Activated naive CD8-positive, alpha-beta T cell treated with anti-CD3 and anti-CD28 coated beads, Interleukin-2, amount 50 U/mL, for 24 hours (primary cell): Measurements from ENCODE around the gene KRTAP4-1.
"Not testable (repeated sequence)": the region's sequence is repeated elsewhere in the genome, so short reads cannot be mapped to it uniquely, and the experiment has no call there.

Experiments
- ATAC-seq: fragments of 150-1000 bp; cut with Tn5 transposase; one replicate; pipeline ENCODE4 v1.10.0; 2021
- DNase-seq: peaks from one replicate; pipeline ENCODE4 v3.0.0; 2021
- H3K27ac Mint-ChIP-seq: one replicate; pipeline ENCODE4 v1.8.0; 2021; ENCODE audit warnings: mild to moderate bottlenecking, mixed read lengths
- H3K27me3 Mint-ChIP-seq: one replicate; pipeline ENCODE4 v1.8.0; 2021; ENCODE audit warnings: mixed read lengths
- H3K36me3 Mint-ChIP-seq: one replicate; pipeline ENCODE4 v1.8.0; 2021; ENCODE audit warnings: low read depth, mixed read lengths
- H3K4me1 Mint-ChIP-seq: one replicate; pipeline ENCODE4 v1.8.0; 2021; ENCODE audit warnings: mixed read lengths
- H3K4me3 Mint-ChIP-seq: one replicate; pipeline ENCODE4 v1.8.0; 2021; ENCODE audit warnings: mild to moderate bottlenecking, moderate library complexity, mixed read lengths
- H3K9me3 Mint-ChIP-seq: one replicate; pipeline ENCODE4 v1.8.0; 2021; ENCODE audit warnings: mixed read lengths

KRTAP4-1 gene

DNA sequence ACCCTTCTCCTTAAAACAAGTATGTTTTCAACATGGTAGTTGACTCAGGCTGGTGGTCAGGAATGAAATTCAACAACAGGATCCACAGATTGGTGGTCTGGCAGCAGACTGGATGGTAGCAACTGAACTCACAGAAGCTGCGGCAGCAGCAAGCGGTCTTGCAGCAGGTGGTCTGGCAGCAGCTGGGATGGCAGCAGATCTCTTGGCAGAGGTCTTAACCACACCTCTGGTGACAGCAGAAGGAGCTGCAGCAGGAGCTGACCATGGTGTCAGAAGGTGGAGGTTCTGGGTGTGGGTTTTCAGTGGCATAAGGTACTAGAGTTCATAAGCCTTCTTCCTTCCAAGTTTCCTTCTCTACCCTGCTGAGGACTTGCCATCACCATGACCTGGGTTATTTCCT lies 2.2 kb upstream of the KRTAP4-1 start:
- Mint-ChIP-seq H3K4me1 (no peaks in the 10 kb centered on the region), H3K27ac (no peak overlapping the region), H3K9me3 (no peaks in the 10 kb centered on the region), H3K4me3 (no peak overlapping the region), H3K27me3 (peaks cover 3% of the 10 kb centered on the region), H3K36me3 (no peaks in the 10 kb centered on the region)
- DNase-seq, result no peak
- no peak for ATAC-seq

DNA sequence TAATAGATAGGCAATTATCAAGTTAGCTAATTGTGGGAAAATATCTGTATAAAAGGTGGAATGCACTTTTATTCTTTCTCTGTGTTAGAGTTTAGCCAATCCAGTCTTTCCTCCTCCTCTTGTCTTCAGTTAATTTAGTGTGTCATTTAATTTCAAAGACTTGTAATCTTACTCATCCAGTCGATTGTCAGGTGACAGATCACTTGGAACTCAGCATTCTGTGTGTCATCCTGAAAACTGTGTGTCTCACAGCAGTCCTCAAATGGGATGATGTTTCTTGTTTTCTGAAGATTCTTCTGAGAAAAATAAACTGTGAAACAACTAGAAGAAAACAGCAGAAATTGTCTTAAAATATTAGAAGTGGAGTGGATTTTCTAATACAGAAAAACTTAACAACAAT lies 290 bp upstream of the KRTAP4-1 start:
- no peak overlapping the region for H3K4me3 Mint-ChIP-seq
- ATAC-seq (no peak), DNase-seq (no peak)
- H3K27me3 Mint-ChIP-seq, result no peaks in the 10 kb centered on the region
- H3K36me3 Mint-ChIP-seq, result no peaks in the 10 kb centered on the region
- H3K4me1 Mint-ChIP-seq, result no peaks in the 10 kb centered on the region
- no peaks in the 10 kb centered on the region for H3K9me3 Mint-ChIP-seq
- H3K27ac Mint-ChIP-seq, result no peak overlapping the region

DNA sequence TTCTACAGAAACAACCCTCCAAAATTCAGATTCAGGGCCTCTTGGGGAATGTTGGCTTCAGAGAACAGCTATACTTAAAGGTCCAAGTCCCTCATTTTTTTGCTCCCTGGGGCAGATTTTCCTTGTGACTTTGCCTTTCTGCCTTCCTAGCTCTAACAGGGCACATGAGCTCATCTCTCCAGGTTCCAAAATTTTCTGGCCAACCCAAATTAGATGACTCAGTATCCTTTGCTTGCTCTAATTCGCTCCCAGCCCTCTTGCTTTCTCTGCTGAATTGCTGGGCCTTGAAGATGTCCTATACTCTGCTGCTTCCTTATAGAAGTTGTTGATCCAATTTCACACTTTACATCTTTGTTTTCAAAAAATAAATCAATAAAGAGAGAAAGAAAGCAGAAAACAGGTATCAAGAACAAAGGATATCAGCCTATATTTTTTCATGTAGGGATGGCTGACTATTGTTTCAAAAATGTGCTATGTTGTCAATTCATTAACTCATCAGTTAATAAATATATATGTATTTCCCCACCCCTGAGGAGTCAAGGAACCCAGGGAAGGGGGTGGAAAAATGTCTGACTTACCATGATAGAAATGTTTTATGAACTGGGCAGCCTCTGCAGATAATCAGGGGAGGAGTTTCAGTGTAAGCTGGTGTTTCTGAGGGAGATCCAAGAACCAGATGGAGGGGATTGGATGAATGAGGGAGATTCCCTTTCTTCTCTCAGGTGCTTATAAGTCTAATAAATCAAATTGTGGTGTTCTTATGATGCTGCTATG lies 5.7 kb downstream of the KRTAP4-1 start:
- no peak overlapping the region for H3K27ac Mint-ChIP-seq
- peaks cover 17% of the 10 kb centered on the region for H3K4me1 Mint-ChIP-seq
- H3K36me3 Mint-ChIP-seq, result no peaks in the 10 kb centered on the region
- DNase-seq (no peak), ATAC-seq (no peak)
- no peak overlapping the region for H3K4me3 Mint-ChIP-seq
- H3K9me3 Mint-ChIP-seq, result no peaks in the 10 kb centered on the region
- H3K27me3 Mint-ChIP-seq, result no peaks in the 10 kb centered on the region

DNA sequence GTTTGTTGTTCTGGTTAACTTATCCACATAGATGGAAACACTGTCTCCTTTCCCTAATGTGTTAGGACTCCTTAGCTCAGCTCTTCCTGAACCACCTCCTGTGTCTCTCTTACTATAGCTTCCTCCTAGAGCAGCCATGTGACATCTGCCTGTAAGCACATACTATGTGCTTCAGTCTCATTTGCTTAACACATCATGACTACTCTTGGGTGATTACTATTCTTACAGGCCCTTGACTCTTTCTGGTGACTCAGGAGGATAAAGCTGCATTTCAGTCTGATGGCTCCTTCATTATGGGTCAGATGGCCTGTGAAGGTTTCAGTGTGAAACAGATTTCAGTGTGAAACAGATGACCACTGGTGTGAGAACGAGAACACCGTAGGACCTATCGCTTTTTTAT lies 6.4 kb downstream of the KRTAP4-1 start:
- H3K27me3 Mint-ChIP-seq, result no peaks in the 10 kb centered on the region
- H3K36me3 Mint-ChIP-seq, result no peaks in the 10 kb centered on the region
- no peak for ATAC-seq
- no peaks in the 10 kb centered on the region for H3K9me3 Mint-ChIP-seq
- peaks cover 19% of the 10 kb centered on the region for H3K4me1 Mint-ChIP-seq
- no peak for DNase-seq
- H3K4me3 Mint-ChIP-seq, result no peak overlapping the region
- H3K27ac Mint-ChIP-seq, result no peak overlapping the region

DNA sequence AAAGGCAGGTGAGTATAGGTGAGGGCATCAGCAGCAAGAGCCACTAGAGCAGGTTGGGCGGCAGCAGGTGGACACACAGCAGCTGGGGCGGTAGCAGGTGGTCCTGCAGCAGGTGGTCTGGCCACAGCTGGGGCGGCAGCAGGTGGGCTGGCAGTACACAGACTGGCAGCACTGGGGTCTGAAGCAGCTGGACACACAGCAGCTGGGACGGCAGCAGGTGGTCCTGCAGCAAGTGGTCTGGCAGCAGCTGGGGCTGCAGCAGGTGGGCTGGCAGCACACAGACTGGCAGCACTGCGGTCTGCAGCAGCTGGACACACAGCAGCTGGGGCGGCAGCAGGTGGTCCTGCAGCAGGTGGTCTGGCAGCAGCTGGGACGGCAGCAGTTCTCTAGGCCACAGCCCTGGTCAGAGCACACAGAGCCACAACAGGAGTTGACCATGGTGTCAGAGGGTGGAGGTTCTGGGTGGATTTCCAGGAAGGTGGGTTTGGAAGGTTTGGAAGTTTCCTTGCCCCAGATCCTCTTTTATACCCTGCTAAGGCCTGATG lies 6.9 kb downstream of the KRTAP4-1 start, which contains the start of gene KRTAP4-2:
TSS of gene KRTAP4-2 (minus strand) at position 495 of the 545 bp plus-strand sequence. CDS start at position 438, 57 bp downstream.
- Mint-ChIP-seq H3K4me1 (peaks cover 19% of the 10 kb centered on the region), H3K27me3 (no peaks in the 10 kb centered on the region), H3K27ac (no peak within 1 kb of the TSS), H3K9me3 (no peaks in the 10 kb centered on the region), H3K4me3 (no peak within 1 kb of the TSS), H3K36me3 (no peaks in the 10 kb centered on the region)
- ATAC-seq (no peak), DNase-seq (no peak)

DNA sequence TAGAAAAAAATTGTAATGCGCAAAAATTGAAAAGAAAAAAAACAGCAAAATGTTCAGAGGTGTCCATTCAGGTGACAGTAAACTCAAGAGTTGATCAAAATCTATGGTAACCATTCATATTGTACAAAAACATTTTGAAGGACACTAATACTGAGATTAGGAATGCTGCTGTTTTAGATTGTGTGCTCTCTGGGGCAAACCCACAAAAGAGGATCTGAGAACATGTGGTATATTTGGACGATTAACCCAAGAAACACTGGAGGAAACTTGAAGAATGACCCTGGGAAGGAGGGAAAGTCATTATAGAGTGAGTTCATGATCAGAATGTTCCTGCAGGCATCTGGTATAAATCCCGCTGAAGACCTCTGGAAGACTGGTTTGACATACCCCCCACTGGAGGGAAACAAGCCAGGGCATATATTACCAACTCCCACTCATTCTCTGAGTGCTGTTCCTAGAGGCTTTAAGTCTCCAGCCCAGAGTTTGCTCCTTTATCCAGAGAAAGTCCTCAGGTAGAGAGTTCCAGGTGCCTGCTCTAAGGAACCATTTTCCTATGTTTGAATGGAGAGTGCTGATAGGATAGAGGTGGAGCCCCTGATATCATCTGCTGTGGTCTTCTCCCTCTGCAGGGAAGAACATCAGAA lies 7.8 kb downstream of the KRTAP4-1 start:
- no peak overlapping the region for H3K27ac Mint-ChIP-seq
- H3K4me3 Mint-ChIP-seq, result no peak overlapping the region
- DNase-seq (no peak), ATAC-seq (no peak)
- no peaks in the 10 kb centered on the region for H3K27me3 Mint-ChIP-seq
- no peaks in the 10 kb centered on the region for H3K9me3 Mint-ChIP-seq
- H3K36me3 Mint-ChIP-seq, result no peaks in the 10 kb centered on the region
- H3K4me1 Mint-ChIP-seq, result peaks cover 19% of the 10 kb centered on the region

DNA sequence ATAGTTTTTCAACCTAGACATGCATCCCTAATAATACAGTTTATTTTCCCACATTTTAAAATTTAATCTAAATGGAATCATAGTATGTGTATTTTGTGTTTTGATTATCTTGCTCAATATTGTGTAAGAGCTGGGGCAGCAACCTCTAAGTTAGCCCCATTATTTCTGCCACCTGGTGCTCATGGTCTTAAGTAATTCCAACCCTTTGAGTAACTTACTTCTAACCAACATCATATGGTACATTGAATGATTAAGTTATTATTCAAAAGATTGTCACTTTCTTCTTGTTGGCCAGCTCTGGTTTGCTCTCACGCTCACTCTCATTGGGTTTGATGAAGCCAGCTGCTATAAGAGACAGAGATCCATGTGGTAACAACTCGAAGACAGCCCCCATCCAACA lies 12.8 kb downstream of the KRTAP4-1 start:
- Mint-ChIP-seq H3K4me3 (no peak overlapping the region), H3K27me3 (no peaks in the 10 kb centered on the region), H3K36me3 (no peaks in the 10 kb centered on the region), H3K27ac (no peak overlapping the region), H3K9me3 (no peaks in the 10 kb centered on the region), H3K4me1 (peaks cover 7% of the 10 kb centered on the region)
- DNase-seq (no peak), ATAC-seq (no peak)

DNA sequence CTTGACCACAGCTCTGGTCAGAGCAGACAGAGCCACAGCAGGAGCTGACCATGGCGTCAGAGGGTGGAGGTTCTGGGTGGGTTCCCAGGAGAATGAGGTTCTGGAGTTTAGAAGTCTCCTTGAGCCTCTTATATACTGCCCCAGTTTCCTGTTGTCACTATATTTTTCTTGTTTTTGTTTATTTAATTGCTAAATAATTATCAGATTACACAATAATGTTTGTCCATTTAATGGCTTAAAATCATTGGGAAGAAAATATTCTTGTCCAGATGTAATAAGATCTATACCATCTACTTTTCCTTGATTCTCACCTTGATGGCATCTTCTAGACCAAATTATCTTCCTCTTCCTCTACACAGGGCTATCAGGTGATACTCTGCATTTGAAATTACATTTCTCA lies 16.6 kb downstream of the KRTAP4-1 start, which contains the start of gene KRTAP4-3:
TSS of gene KRTAP4-3 (minus strand) at position 101 of the 400 bp plus-strand sequence. CDS start at position 52, 49 bp downstream.
- no peaks in the 10 kb centered on the region for H3K27me3 Mint-ChIP-seq
- DNase-seq (no peak), ATAC-seq (no peak)
- H3K27ac Mint-ChIP-seq, result no peak within 1 kb of the TSS
- H3K4me3 Mint-ChIP-seq, result no peak within 1 kb of the TSS
- H3K4me1 Mint-ChIP-seq, result no peaks in the 10 kb centered on the region
- H3K36me3 Mint-ChIP-seq, result no peaks in the 10 kb centered on the region
- no peaks in the 10 kb centered on the region for H3K9me3 Mint-ChIP-seq

DNA sequence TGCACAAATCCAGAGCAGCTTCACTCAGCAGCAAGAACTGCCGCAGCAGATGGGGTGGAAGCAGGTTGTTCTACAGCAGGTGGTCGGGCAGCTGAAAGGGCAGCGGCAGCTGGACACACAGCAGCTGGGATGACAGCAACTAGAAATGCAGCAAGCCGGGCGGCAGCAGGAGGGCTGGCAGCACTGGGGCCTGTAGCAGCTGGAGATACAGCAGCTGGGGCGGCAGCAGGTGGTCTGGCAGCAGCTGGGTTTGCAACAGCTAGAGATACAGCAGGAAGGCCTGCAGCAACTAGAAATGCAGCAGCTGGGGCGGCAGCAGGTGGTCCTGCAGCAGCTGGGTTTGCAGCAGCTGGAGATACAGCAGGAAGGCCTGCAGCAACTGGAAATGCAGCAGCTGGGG lies 17.1 kb downstream of the KRTAP4-1 start:
- Mint-ChIP-seq H3K9me3 (no peaks in the 10 kb centered on the region), H3K4me1 (no peaks in the 10 kb centered on the region), H3K4me3 (no peak overlapping the region), H3K36me3 (no peaks in the 10 kb centered on the region), H3K27ac (no peak overlapping the region), H3K27me3 (no peaks in the 10 kb centered on the region)
- DNase-seq (no peak), ATAC-seq (no peak)

DNA sequence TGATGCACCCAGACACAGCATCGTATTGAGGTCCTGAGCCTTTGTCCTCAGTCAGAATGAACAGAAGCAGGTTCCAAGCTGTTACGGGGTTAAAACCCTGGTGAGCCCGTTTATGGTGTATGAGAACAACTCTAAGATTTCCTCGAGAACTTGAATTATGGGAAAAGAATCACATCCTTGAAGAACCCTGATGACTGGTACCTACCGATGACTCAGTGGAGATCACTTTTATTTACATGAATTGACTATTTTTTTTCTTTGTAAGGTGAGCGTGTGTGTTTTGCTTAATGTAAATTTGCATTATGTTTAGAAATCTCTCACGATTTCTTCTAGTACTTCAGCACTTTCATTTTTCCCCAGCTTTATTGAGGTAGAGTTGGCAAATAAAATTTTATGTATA lies 20.9 kb downstream of the KRTAP4-1 start:
- Mint-ChIP-seq H3K27me3 (peaks cover 2% of the 10 kb centered on the region), H3K4me1 (no peaks in the 10 kb centered on the region), H3K27ac (no peak overlapping the region), H3K36me3 (no peaks in the 10 kb centered on the region), H3K9me3 (no peaks in the 10 kb centered on the region), H3K4me3 (no peak overlapping the region)
- ATAC-seq (no peak), DNase-seq (no peak)

DNA sequence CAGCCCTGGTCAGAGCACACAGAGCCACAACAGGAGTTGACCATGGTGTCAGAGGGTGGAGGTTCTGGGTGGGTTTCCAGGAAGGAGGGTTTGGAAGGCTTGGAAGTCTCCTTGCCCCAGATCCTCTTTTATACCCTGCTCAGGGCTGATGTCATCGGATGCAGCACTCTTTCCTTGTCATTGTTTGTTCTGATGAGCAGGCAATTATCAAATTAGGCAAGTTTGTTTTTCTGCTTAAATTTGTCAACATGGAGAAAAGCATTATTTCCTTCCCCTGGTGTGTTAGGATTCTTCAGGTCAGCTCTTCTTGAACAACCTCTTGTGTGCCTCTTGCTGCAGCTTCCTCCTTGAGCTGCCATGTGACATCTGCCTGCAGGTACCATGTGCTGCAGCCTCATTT lies 24.1 kb downstream of the KRTAP4-1 start, which contains the start of gene KRTAP4-4:
TSS of gene KRTAP4-4 (minus strand) at position 101 of the 400 bp plus-strand sequence. CDS start at position 44, 57 bp downstream.
- Mint-ChIP-seq H3K4me1 (no peaks in the 10 kb centered on the region), H3K27me3 (peaks cover 2% of the 10 kb centered on the region), H3K27ac (no peak within 1 kb of the TSS), H3K4me3 (no peak within 1 kb of the TSS), H3K36me3 (no peaks in the 10 kb centered on the region), H3K9me3 (no peaks in the 10 kb centered on the region)
- DNase-seq, result no peak
- no peak for ATAC-seq

DNA sequence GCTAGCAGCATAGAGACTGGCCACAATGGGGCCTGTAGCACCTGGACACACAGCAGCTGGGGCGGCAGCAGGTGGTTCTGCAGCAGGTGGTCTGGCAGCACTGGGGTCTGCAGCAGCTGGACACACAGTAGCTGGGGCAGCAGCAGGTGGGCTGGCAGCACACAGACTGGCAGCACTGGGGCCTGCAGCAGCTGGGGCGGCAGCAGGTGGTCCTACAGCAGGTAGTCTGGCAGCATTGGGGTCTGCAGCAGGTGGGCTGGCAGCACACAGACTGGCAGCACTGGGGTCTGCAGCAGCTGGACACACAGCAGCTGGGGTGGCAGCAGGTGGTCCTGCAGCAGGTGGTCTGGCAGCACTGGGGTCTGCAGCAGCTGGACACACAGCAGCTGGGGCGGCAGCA lies 24.5 kb downstream of the KRTAP4-1 start:
- H3K27ac Mint-ChIP-seq, H3K4me1 Mint-ChIP-seq, H3K9me3 Mint-ChIP-seq, H3K4me3 Mint-ChIP-seq, H3K36me3 Mint-ChIP-seq, DNase-seq, ATAC-seq, H3K27me3 Mint-ChIP-seq: not testable (repeated sequence)

DNA sequence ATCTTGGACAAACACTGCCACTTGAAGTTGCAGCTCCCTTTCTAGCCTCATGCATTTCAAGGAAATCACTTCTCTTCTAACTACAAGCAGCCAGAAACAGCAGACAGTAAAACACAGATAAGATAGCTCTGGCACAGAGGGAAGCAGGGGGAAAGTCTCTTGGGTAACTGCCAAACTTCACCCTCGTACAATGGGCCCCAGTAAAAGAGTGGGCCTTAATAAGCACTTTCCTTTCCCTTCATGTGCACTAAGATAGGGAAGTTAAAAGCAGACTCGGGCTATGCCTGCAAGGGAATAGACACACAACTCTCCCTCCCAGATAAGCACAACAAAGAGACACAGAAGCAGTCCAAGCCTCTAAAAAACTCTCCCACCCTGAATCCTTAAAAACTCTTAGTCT lies 30.9 kb downstream of the KRTAP4-1 start:
- Mint-ChIP-seq H3K9me3 (no peaks in the 10 kb centered on the region), H3K4me3 (no peak overlapping the region), H3K4me1 (no peaks in the 10 kb centered on the region), H3K36me3 (no peaks in the 10 kb centered on the region), H3K27ac (no peak overlapping the region), H3K27me3 (no peaks in the 10 kb centered on the region)
- no peak for DNase-seq
- ATAC-seq, result no peak

DNA sequence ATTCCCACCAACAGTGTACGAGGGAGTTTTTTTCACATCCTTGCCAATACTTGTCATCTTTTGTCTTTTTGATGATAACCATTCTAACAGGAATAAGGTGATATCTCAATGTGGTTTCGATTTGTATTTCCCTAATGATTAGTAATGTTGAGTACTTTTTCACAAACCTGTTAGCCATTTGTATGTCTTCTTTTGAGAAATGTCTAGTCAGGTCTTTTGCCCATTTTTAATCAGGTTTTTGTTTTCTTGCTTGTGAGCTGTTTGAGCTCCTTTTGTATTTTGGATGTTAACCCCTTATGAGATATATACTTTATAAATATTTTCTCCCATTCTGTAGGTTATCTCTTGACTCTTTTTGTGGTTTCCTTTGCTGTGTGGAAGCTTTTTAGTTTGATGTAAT lies 33.2 kb downstream of the KRTAP4-1 start:
- Mint-ChIP-seq H3K9me3 (no peaks in the 10 kb centered on the region), H3K27ac (no peak overlapping the region), H3K4me1 (peaks cover 1% of the 10 kb centered on the region), H3K36me3 (no peaks in the 10 kb centered on the region), H3K27me3 (no peaks in the 10 kb centered on the region), H3K4me3 (no peak overlapping the region)
- ATAC-seq (no peak), DNase-seq (no peak)

DNA sequence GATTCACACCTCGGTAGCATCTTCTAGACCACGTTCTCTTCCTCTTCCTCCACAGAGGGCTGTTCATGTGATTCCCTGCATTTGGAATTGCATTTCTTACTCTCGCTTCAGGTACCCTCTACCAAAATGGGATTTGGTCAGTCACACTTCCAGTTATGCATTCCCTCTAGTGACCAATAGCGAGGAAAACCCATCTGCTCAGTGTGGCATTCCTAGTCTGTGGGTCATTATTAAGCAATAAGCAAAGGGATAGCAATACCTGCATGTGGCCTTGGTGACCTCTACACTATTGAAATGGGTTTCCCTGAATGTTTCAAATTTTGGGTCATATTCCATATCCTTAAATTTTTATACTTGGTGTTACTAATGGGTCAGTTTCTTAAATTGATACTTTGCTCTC lies 34.7 kb downstream of the KRTAP4-1 start:
- DNase-seq (no peak), ATAC-seq (no peak)
- no peak overlapping the region for H3K27ac Mint-ChIP-seq
- H3K4me1 Mint-ChIP-seq, result peaks cover 1% of the 10 kb centered on the region
- H3K27me3 Mint-ChIP-seq, result no peaks in the 10 kb centered on the region
- H3K9me3 Mint-ChIP-seq, result no peaks in the 10 kb centered on the region
- H3K36me3 Mint-ChIP-seq, result no peaks in the 10 kb centered on the region
- no peak overlapping the region for H3K4me3 Mint-ChIP-seq
